Measurements from ENCODE around the gene DMRTC2. TPM values are rescaled to one million over a fixed set of nuclear protein-coding genes. Genes with fewer than 3 reads are reported as not detected.
A peak's percentile ranks its signal among the peaks of the same experiment; 100 is the strongest.

The DMRTC2 gene
- total and polyA plus RNA-seq, 2 of the 8 experiments (the other 6 are each of a cell fraction or from before 2014, with no cell fraction given) = not detected

- TF ChIP-seq SIN3A (conservative IDR thresholded peaks at IDR 0.05 in 1 of 2, IDR thresholded peaks at IDR 0.05 in 1 of 2; ENCODE audit: low read depth in 1 of 2, low read length in 2 of 2) = no peak
- TF ChIP-seq ASH2L (IDR thresholded peaks at IDR 0.05; ENCODE audit: low read length) = no peak
- TF ChIP-seq EGR1 (IDR thresholded peaks at IDR 0.05; ENCODE audit: borderline replicate concordance, low read depth, low read length) = no peak
- no peak for TF ChIP-seq ZNF274 (IDR thresholded peaks at IDR 0.05; ENCODE audit: borderline replicate concordance, extremely low read depth, low read length)
- TF ChIP-seq SIX5 (IDR thresholded peaks at IDR 0.05; ENCODE audit: low read depth, low read length) = no peak
- 0 out of 2 replicates have a peak, but pooled peaks have one; percentile 4 for TF ChIP-seq PHF8 (conservative IDR thresholded peaks at IDR 0.05; ENCODE audit: low read depth, low read length)
- no peak for TF ChIP-seq SAP30 (IDR thresholded peaks at IDR 0.05; ENCODE audit: insufficient read depth, insufficient replicate concordance, low read length)
- TF ChIP-seq TCF12 (IDR thresholded peaks at IDR 0.05; ENCODE audit: low read depth, low read length) = no peak
- no peak for TF ChIP-seq NANOG (IDR thresholded peaks at IDR 0.05; ENCODE audit: insufficient read depth, low read depth, low read length, poor library complexity, severe bottlenecking)
- no peak for TF ChIP-seq KDM5A (IDR thresholded peaks at IDR 0.05; ENCODE audit: low read length)
- TF ChIP-seq TEAD4 (IDR thresholded peaks at IDR 0.05; ENCODE audit: low read depth, low read length) = no peak
- no peak for TF ChIP-seq SIRT6 (IDR thresholded peaks at IDR 0.05; ENCODE audit: low read length)
- TF ChIP-seq NRF1 (IDR thresholded peaks at IDR 0.05; ENCODE audit: low read depth, low read length) = no peak
- TF ChIP-seq TAF7 (optimal IDR thresholded peaks at IDR 0.05; ENCODE audit: borderline replicate concordance, low read depth, low read length) = no peak
- TF ChIP-seq POU5F1 (IDR thresholded peaks at IDR 0.05; ENCODE audit: low read depth, low read length) = no peak
- TF ChIP-seq TBP (IDR thresholded peaks at IDR 0.05; ENCODE audit: low read depth, low read length) = no peak
- no peak for TF ChIP-seq E2F6 (IDR thresholded peaks at IDR 0.05)
- TF ChIP-seq RNF2 (IDR thresholded peaks at IDR 0.05; ENCODE audit: borderline replicate concordance, low read depth, low read length, missing control alignments, poor library complexity, severe bottlenecking) = no peak
- no peak for TF ChIP-seq CBX5 (IDR thresholded peaks at IDR 0.05; ENCODE audit: low read depth, low read length)
- no peak for TF ChIP-seq SP1 (IDR thresholded peaks at IDR 0.05; ENCODE audit: low read depth, low read length)
- 0 out of 2 replicates have a peak, but pooled peaks have one; percentile 31 for TF ChIP-seq TAF1 (IDR thresholded peaks at IDR 0.05; ENCODE audit: low read depth, low read length)
- TF ChIP-seq USF2 (IDR thresholded peaks at IDR 0.05; ENCODE audit: low read length) = no peak
Measured at GRCh38 chr19:41882568-41883462, 38.0 kb downstream of the DMRTC2 start, which contains the start of gene ARHGEF1 (continued).
